Fibroblast of mammary gland (primary cell): Measurements from ENCODE around the gene FAM177A1.
"Not testable (repeated sequence)": the region's sequence is repeated elsewhere in the genome, so short reads cannot be mapped to it uniquely, and the experiment has no call there.

Experiments used
- DNase-seq: peaks from one replicate; pipeline ENCODE4 v3.0.0-alpha.2; 2010; ENCODE audit warnings: low read depth
- H3K4me3 ChIP-seq: 2 replicates; pipeline ENCODE4 v1.5.1; 2011; ENCODE audit warnings: low read depth, mild to moderate bottlenecking, low read length, moderate library complexity; ENCODE audit not compliant: control insufficient read depth
- TF ChIP-seq, protein P1 (sequence below): conservative IDR thresholded peaks from 2 replicates; pipeline ENCODE4 v1.5.1; 2011; ENCODE audit warnings: low read depth, low read length, inconsistent platforms; ENCODE audit not compliant: control insufficient read depth, insufficient read depth

FAM177A1 gene

DNA sequence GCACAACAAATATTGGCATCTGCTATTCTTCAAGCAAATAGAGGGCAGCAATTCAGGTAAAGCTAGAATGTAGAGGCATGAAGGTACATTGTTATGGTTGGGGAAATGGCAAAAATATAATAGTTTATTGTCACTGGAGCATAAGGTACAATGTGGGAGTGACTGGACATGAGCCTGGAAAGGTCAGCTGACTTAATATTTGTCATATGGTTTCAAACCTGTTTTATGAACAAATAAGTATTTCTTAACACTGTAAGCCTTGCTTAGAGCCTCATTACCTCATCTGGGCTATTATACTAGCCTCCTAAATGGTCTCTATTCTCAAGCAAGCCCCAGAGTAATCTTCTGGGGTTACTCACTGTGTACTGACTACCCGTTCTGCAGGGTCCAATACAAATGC, 33.7 kb downstream of the FAM177A1 start:
- no peak overlapping the region for H3K4me3 ChIP-seq
- TF ChIP-seq, protein P1, sequence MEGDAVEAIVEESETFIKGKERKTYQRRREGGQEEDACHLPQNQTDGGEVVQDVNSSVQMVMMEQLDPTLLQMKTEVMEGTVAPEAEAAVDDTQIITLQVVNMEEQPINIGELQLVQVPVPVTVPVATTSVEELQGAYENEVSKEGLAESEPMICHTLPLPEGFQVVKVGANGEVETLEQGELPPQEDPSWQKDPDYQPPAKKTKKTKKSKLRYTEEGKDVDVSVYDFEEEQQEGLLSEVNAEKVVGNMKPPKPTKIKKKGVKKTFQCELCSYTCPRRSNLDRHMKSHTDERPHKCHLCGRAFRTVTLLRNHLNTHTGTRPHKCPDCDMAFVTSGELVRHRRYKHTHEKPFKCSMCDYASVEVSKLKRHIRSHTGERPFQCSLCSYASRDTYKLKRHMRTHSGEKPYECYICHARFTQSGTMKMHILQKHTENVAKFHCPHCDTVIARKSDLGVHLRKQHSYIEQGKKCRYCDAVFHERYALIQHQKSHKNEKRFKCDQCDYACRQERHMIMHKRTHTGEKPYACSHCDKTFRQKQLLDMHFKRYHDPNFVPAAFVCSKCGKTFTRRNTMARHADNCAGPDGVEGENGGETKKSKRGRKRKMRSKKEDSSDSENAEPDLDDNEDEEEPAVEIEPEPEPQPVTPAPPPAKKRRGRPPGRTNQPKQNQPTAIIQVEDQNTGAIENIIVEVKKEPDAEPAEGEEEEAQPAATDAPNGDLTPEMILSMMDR = no peak
- no peak for DNase-seq

DNA sequence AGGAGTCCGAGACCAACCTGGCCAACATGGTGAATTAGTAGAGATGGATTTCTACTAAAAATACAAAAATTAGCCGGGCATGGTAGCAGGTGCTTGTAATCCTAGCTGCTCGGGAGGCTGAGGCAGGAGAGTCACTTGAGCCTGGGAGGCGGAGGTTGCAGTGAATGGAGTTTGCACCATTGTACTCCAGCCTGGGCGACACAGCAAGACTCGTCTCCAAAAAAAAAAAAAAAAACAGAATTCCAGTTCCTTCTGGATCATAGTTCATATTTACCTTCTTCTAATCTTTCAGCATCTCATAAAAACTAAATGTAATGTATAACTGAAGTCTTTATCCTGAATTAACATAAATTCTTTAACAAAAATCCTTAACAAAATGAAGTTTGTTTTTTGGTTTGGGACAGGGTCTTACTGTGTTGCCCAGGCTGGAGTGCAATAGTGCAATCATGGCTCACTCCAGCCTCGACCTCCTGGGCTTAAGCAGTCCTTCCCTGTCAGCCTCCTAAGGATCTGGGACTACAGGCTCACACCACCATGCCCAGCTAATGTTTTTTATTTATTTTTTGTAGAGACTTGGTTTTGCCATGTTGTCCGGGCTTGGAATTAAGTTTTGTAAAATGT, 37.6 kb downstream of the FAM177A1 start:
- TF ChIP-seq, protein P1 = no peak
- H3K4me3 ChIP-seq = no peak overlapping the region
- DNase-seq = no peak

DNA sequence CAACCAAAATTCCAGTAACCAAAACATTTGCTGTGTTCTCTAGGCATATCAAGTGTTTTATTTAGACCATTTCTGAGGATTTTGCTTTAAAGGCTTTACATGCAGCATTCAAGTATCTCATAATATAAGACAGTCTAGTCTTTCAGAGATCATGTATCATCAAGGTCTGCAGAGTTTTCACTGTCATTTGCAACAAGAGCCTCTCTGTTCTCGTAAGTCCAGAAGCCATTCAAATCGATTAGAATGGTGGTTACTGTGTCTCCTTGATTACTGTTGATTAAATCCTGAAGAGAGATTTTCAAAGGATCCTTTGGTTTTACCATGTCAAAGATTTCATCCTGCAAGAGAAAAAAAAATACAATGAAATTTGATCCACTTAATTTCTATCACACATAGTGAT, 39.4 kb downstream of the FAM177A1 start:
- TF ChIP-seq, protein P1 = no peak
- DNase-seq = no peak

DNA sequence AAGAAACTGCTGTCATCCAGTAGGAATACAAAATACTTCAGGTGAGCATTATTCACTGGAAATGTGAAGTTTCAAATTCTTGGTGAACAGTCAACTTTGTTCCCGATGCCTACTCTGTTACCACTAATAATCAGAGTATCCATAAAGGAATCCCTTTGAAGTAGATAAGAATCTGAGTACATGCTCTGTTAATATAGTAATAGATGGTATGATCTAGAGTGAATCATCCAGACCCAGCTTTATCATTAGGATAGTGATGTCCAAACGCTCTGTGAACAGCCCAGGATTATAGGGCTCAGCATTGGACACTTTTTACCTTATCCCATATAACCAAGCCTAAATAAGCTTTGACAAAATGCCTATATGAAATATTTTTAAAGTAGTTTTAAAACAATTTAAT, 42.4 kb downstream of the FAM177A1 start:
- DNase-seq = no peak
- TF ChIP-seq, protein P1 = no peak

More for the DNA sequence above, 39.4 kb downstream of the FAM177A1 start:
- no peak overlapping the region for H3K4me3 ChIP-seq

DNA sequence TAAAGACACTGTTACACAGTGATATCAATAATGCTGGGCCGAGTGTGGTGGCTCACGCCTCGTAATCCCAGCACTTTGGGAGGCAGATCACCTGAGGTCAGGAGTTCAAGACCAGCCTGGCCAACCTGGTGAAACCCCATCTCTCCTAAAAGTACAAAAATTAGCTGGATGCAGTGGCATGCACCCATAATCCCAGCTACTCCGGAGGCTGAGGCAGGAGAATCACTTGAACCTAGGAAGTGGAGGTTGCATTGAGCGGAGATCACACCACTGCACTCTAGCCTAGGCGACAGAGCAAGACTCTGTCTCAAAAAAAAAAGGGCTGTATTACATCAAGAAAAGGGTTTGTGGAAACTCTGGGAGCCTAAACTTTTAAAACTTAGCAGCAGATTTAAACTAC, 48.6 kb downstream of the FAM177A1 start:
- H3K4me3 ChIP-seq, DNase-seq: not testable (repeated sequence)

More for the DNA sequence above, 42.4 kb downstream of the FAM177A1 start:
- no peak overlapping the region for H3K4me3 ChIP-seq

DNA sequence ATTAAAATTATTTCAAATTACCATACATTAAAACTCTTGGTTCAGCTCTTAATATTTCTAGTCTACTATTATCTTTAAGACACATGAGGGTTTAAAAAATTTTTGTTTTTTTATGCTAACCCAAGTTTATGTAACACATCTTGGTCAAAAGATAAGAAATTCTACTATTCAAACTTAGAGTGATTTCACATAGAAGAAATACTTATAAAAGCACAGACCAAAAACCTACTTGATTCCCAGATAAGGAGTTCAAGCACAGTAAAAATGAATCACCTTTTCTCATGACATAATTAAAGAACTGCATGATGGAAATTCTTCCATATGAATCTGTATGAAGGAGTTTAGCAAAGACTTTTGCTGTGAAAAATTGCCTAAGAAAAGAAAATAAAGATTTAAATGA, 61.8 kb downstream of the FAM177A1 start:
- no peak for DNase-seq
- TF ChIP-seq, protein P1 = no peak
- no peak overlapping the region for H3K4me3 ChIP-seq

DNA sequence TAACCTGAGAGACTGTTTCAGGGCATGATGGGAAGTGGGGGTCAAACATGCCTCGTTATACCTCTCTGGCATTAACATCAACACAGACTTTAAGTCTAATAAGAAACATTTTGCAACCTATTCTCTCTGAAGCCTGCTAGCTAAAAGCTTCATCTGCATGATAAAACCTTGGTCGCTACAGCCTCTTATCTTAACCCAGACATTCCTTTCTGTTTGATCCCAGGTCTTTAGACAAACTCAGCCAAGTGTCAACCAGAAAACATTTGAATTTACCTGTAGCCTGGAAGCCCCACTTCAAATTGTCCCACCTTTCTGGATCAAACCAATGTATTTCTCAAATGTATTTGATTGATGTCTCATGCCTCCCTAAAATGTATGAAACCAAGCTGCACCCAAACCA, 66.6 kb downstream of the FAM177A1 start:
- H3K4me3 ChIP-seq = no peak overlapping the region
- TF ChIP-seq, protein P1 = no peak
- no peak for DNase-seq
